ENCODE measurements around the gene BSCL2. TPM values are rescaled to one million over a fixed set of nuclear protein-coding genes. Genes with fewer than 3 reads are reported as not detected.
"Not testable (repeated sequence)": the region's sequence is repeated elsewhere in the genome, so short reads cannot be mapped to it uniquely, and the experiment has no call there.

BSCL2 gene
- total and polyA plus RNA-seq, 2 experiments from 2014 or later, result 49.2 to 78.7 TPM

DNA sequence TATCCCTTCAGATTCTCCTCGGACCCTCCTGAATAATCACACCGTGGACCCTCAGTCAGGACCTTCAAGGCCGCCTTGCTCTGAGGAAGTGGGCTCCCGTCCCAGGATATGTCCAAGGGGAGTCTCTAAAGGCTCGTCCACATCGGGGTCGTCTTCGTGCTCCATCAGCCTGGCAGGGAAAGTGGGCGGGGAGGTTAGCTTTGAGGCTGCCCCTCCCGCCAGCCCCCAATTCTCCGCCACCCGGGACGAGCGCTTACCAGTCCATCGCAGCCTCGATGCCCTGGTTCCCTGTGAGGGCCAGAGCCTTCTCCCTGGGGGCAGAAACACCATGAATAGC lies 28.8 kb downstream of the BSCL2 start:
- TF ChIP-seq EZH2phosphoT487 (IDR thresholded peaks at IDR 0.05; ENCODE audit: low read depth, severe bottlenecking, unreplicated experiment) (no peak), EZH2 (IDR thresholded peaks at IDR 0.05; ENCODE audit: borderline replicate concordance) (no peak)
- TF ChIP-seq, protein P1, sequence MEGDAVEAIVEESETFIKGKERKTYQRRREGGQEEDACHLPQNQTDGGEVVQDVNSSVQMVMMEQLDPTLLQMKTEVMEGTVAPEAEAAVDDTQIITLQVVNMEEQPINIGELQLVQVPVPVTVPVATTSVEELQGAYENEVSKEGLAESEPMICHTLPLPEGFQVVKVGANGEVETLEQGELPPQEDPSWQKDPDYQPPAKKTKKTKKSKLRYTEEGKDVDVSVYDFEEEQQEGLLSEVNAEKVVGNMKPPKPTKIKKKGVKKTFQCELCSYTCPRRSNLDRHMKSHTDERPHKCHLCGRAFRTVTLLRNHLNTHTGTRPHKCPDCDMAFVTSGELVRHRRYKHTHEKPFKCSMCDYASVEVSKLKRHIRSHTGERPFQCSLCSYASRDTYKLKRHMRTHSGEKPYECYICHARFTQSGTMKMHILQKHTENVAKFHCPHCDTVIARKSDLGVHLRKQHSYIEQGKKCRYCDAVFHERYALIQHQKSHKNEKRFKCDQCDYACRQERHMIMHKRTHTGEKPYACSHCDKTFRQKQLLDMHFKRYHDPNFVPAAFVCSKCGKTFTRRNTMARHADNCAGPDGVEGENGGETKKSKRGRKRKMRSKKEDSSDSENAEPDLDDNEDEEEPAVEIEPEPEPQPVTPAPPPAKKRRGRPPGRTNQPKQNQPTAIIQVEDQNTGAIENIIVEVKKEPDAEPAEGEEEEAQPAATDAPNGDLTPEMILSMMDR (IDR thresholded peaks at IDR 0.05; ENCODE audit: poor library complexity), result no peak
- Histone ChIP-seq H2AFZ (peak overlapping the region; percentile 77), H3K4me1 (ENCODE audit: insufficient read depth) (peaks cover 14% of the 10 kb centered on the region)

GRCh38 chr11:62677714-62678113 lies 29.5 kb downstream of the BSCL2 start:
- no peak overlapping the region for H3K4me3 ChIP-seq
- no peaks in the 10 kb centered on the region for H3K36me3 ChIP-seq (replicated peaks; ENCODE audit: insufficient read depth, low read depth)
- no peak for DNase-seq (ENCODE audit: low spot score)
- no peaks in the 10 kb centered on the region for H4K20me1 ChIP-seq (ENCODE audit: insufficient read depth, poor library complexity, severe bottlenecking)
- H3K79me2 ChIP-seq, result peaks cover 46% of the 10 kb centered on the region
- peaks cover 21% of the 10 kb centered on the region for H3K4me1 ChIP-seq (ENCODE audit: insufficient read depth)
- no peaks in the 10 kb centered on the region for H3K9me2 ChIP-seq (replicated peaks; ENCODE audit: insufficient read depth)
- peak overlapping the region; percentile 99 for H3K4me2 ChIP-seq
- TF ChIP-seq EZH2 (IDR thresholded peaks at IDR 0.05; ENCODE audit: borderline replicate concordance) (no peak), EZH2phosphoT487 (IDR thresholded peaks at IDR 0.05; ENCODE audit: low read depth, severe bottlenecking, unreplicated experiment) (no peak)
- TF ChIP-seq, protein P1 (IDR thresholded peaks at IDR 0.05; ENCODE audit: poor library complexity), result no peak
- H2AFZ ChIP-seq, result no peak overlapping the region
- 94% methylated on average over 15 of the region's 15 CpGs for WGBS (ENCODE audit: low lambda C conversion rate, missing lambda C conversion rate)
- no peaks in the 10 kb centered on the region for H3K27me3 ChIP-seq
- H3K9me3 ChIP-seq (ENCODE audit: low read depth), result no peaks in the 10 kb centered on the region
- peak overlapping the region; percentile 88 for H3K27ac ChIP-seq

More for the DNA sequence above, 28.8 kb downstream of the BSCL2 start:
- DNase-seq (ENCODE audit: low spot score), result no peak
- H3K9me2 ChIP-seq (replicated peaks; ENCODE audit: insufficient read depth), result no peaks in the 10 kb centered on the region
- no peaks in the 10 kb centered on the region for H3K9me3 ChIP-seq (ENCODE audit: low read depth)
- H3K27ac ChIP-seq, result peak overlapping the region; percentile 88
- H3K4me3 ChIP-seq, result peak overlapping the region; percentile 78
- WGBS (ENCODE audit: low lambda C conversion rate, missing lambda C conversion rate), result 7% methylated on average over 15 of the region's 16 CpGs
- no peaks in the 10 kb centered on the region for H4K20me1 ChIP-seq (ENCODE audit: insufficient read depth, poor library complexity, severe bottlenecking)
- H3K36me3 ChIP-seq (replicated peaks; ENCODE audit: insufficient read depth, low read depth), result no peaks in the 10 kb centered on the region
- peaks cover 39% of the 10 kb centered on the region for H3K79me2 ChIP-seq
- H3K27me3 ChIP-seq, result no peaks in the 10 kb centered on the region
- peak overlapping the region; percentile 99 for H3K4me2 ChIP-seq

DNA sequence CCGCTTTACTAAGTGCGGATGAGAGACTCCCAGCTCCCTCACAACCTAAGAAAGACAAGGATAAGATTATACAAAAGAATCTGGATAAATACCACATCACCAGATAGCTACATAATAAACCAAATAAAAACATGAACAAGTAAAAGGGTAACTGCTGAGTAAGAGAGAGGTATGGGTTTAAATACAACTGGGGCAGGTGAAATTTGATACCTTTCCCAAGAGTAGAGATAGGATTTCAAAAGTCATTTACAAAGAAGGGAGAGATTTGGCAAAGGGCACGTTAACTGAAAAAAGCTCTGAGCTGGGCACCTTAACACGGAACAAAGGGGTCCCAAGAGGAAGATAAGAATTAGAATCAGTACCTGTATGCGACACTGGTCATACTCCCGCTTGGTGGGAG lies 30.1 kb downstream of the BSCL2 start:
- Histone ChIP-seq H3K27me3 (no peaks in the 10 kb centered on the region), H3K9me3 (ENCODE audit: low read depth) (no peaks in the 10 kb centered on the region), H3K4me2 (no peak overlapping the region), H3K4me1 (ENCODE audit: insufficient read depth) (peaks cover 27% of the 10 kb centered on the region), H3K27ac (no peak overlapping the region), H3K36me3 (replicated peaks; ENCODE audit: insufficient read depth, low read depth) (no peaks in the 10 kb centered on the region), H3K4me3 (no peak overlapping the region), H2AFZ (no peak overlapping the region), H3K9me2 (replicated peaks; ENCODE audit: insufficient read depth) (no peaks in the 10 kb centered on the region), H4K20me1 (ENCODE audit: insufficient read depth, poor library complexity, severe bottlenecking) (no peaks in the 10 kb centered on the region), H3K79me2 (peaks cover 49% of the 10 kb centered on the region)
- DNase-seq (ENCODE audit: low spot score), result no peak
- TF ChIP-seq, protein P1 (IDR thresholded peaks at IDR 0.05; ENCODE audit: poor library complexity), result no peak
- TF ChIP-seq EZH2 (IDR thresholded peaks at IDR 0.05; ENCODE audit: borderline replicate concordance) (no peak), EZH2phosphoT487 (IDR thresholded peaks at IDR 0.05; ENCODE audit: low read depth, severe bottlenecking, unreplicated experiment) (no peak)
- WGBS (ENCODE audit: low lambda C conversion rate, missing lambda C conversion rate), result 86% methylated on average over 6 of the region's 6 CpGs

- Histone ChIP-seq H3K36me3 (replicated peaks; ENCODE audit: insufficient read depth, low read depth) (no peaks in the 10 kb centered on the region), H3K27ac (no peak overlapping the region), H3K9me2 (replicated peaks; ENCODE audit: insufficient read depth) (no peaks in the 10 kb centered on the region), H3K4me1 (ENCODE audit: insufficient read depth) (peaks cover 27% of the 10 kb centered on the region), H3K9me3 (ENCODE audit: low read depth) (no peaks in the 10 kb centered on the region), H3K4me3 (no peak overlapping the region), H4K20me1 (ENCODE audit: insufficient read depth, poor library complexity, severe bottlenecking) (no peaks in the 10 kb centered on the region), H3K4me2 (no peak overlapping the region), H2AFZ (no peak overlapping the region), H3K27me3 (no peaks in the 10 kb centered on the region), H3K79me2 (peaks cover 51% of the 10 kb centered on the region)
- DNase-seq (ENCODE audit: low spot score), result no peak
- TF ChIP-seq, protein P1 (IDR thresholded peaks at IDR 0.05; ENCODE audit: poor library complexity), result no peak
- no peak for TF ChIP-seq EZH2 (IDR thresholded peaks at IDR 0.05; ENCODE audit: borderline replicate concordance)
- TF ChIP-seq EZH2phosphoT487 (IDR thresholded peaks at IDR 0.05; ENCODE audit: low read depth, severe bottlenecking, unreplicated experiment), result no peak
- WGBS (ENCODE audit: low lambda C conversion rate, missing lambda C conversion rate), result 81% methylated on average over 6 of the region's 6 CpGs
Observed at GRCh38 chr11:62676698-62677097, 30.5 kb downstream of the BSCL2 start.

DNA sequence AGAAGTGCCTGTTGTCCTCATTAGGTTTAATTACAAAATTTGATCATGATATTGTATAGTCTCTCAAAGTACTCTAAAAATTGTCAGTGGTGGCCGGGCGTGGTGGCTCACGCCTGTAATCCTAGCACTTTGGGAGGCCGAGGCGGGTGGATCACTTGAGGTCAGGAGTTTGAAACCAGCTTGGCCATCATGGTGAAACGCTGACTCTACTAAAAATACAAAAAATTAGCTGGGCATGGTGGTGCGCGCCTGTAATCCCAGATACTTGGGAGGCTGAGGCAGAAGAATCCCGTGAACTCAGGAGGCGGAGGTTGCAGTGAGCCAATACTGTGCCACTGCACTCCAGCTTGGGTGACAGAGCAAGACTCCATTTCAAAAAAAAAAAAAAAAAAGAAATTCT lies 31.8 kb downstream of the BSCL2 start:
- peaks cover 54% of the 10 kb centered on the region for H3K79me2 ChIP-seq
- 92% methylated on average over 10 of the region's 10 CpGs for WGBS (ENCODE audit: low lambda C conversion rate, missing lambda C conversion rate)
- not testable (repeated sequence) for H3K9me3 ChIP-seq (ENCODE audit: low read depth); DNase-seq (ENCODE audit: low spot score); H2AFZ ChIP-seq; H3K27me3 ChIP-seq; H3K36me3 ChIP-seq (replicated peaks; ENCODE audit: insufficient read depth, low read depth); H3K9me2 ChIP-seq (replicated peaks; ENCODE audit: insufficient read depth); H3K27ac ChIP-seq; H4K20me1 ChIP-seq (ENCODE audit: insufficient read depth, poor library complexity, severe bottlenecking); H3K4me3 ChIP-seq; H3K4me2 ChIP-seq
- peaks cover 27% of the 10 kb centered on the region for H3K4me1 ChIP-seq (ENCODE audit: insufficient read depth)
